Stimulated activated CD8-positive, alpha-beta memory T cell treated with anti-CD3 and anti-CD28 coated beads, Interleukin-4, amount 100 ng/mL, for 24 hours (primary cell): ENCODE results near the gene HAL.
A peak's percentile ranks its signal among the peaks of the same experiment; 100 is the strongest.

ENCODE experiments used
- DNase-seq: peaks from one replicate; pipeline ENCODE4 v3.0.0-alpha.2; 2020; ENCODE audit warnings: low read depth

The HAL gene

GRCh38 chr12:96014943-96015599 lies 18.9 kb upstream of the HAL start:
- no peak for DNase-seq

GRCh38 chr12:96007729-96008128 lies 11.6 kb upstream of the HAL start:
- DNase-seq = no peak

GRCh38 chr12:96006727-96007126 lies 10.6 kb upstream of the HAL start:
- DNase-seq = no peak

- DNase-seq = no peak
Observed at GRCh38 chr12:96000858-96001257, 4.7 kb upstream of the HAL start.

GRCh38 chr12:95999484-95999883 lies 3.3 kb upstream of the HAL start:
- DNase-seq = no peak

- peak; percentile 4 for DNase-seq
Observed at GRCh38 chr12:95998611-95999286, 2.6 kb upstream of the HAL start.

- DNase-seq = no peak
Observed at GRCh38 chr12:95997911-95998510, 1.9 kb upstream of the HAL start.

- no peak for DNase-seq
Observed at GRCh38 chr12:95997276-95997675, 1.1 kb upstream of the HAL start.

- no peak for DNase-seq
Observed at GRCh38 chr12:95995238-95996031, 709 bp downstream of the HAL start.

GRCh38 chr12:95994476-95994875 lies 1.7 kb downstream of the HAL start:
- DNase-seq = no peak

- DNase-seq = no peak
Observed at GRCh38 chr12:95993907-95994306, 2.2 kb downstream of the HAL start.

- no peak for DNase-seq
Observed at GRCh38 chr12:95990136-95990535, 6.0 kb downstream of the HAL start.

- DNase-seq = no peak
Observed at GRCh38 chr12:95989504-95990123, 6.5 kb downstream of the HAL start.

GRCh38 chr12:95988506-95989275 lies 7.5 kb downstream of the HAL start:
- DNase-seq = no peak

- DNase-seq = no peak
Observed at GRCh38 chr12:95986635-95987570, 9.2 kb downstream of the HAL start.

- no peak for DNase-seq
Observed at GRCh38 chr12:95984682-95985081, 11.5 kb downstream of the HAL start.

- no peak for DNase-seq
Observed at GRCh38 chr12:95982602-95983001, 13.5 kb downstream of the HAL start.

- no peak for DNase-seq
Observed at GRCh38 chr12:95980437-95980836, 15.7 kb downstream of the HAL start.

- DNase-seq = no peak
Observed at GRCh38 chr12:95978774-95979173, 17.4 kb downstream of the HAL start.

GRCh38 chr12:95978351-95978750 lies 17.8 kb downstream of the HAL start:
- no peak for DNase-seq
